D341Med (cell line): ENCODE data around the gene PTCD2.

Source experiments
- DNase-seq: peaks from one replicate; pipeline ENCODE4 v3.0.0; 2012; ENCODE audit warnings: low spot score

PTCD2 gene

GRCh38 chr5:72346398-72346797 is 26.2 kb downstream of the PTCD2 start:
- no peak for DNase-seq

GRCh38 chr5:72347801-72348308 is 27.7 kb downstream of the PTCD2 start:
- DNase-seq, result no peak

- no peak for DNase-seq
Observed at GRCh38 chr5:72351376-72351775, 31.2 kb downstream of the PTCD2 start.

- no peak for DNase-seq
Observed at GRCh38 chr5:72352616-72353015, 32.4 kb downstream of the PTCD2 start.

GRCh38 chr5:72353046-72353445 is 32.9 kb downstream of the PTCD2 start:
- DNase-seq, result no peak

GRCh38 chr5:72355706-72356299 is 35.6 kb downstream of the PTCD2 start:
- DNase-seq, result peak; percentile 72

- no peak for DNase-seq
Observed at GRCh38 chr5:72356361-72356760, 36.2 kb downstream of the PTCD2 start.

GRCh38 chr5:72358925-72359324 is 38.8 kb downstream of the PTCD2 start:
- DNase-seq, result no peak

GRCh38 chr5:72359886-72360285 is 39.7 kb downstream of the PTCD2 start:
- no peak for DNase-seq

GRCh38 chr5:72363166-72363802 is 43.1 kb downstream of the PTCD2 start:
- no peak for DNase-seq

- no peak for DNase-seq
Observed at GRCh38 chr5:72364171-72364570, 44.0 kb downstream of the PTCD2 start.

- no peak for DNase-seq
Observed at GRCh38 chr5:72364951-72365350, 44.8 kb downstream of the PTCD2 start.

- peak; percentile 60 for DNase-seq
Observed at GRCh38 chr5:72366324-72366976, 46.3 kb downstream of the PTCD2 start.

GRCh38 chr5:72368271-72368670 is 48.1 kb downstream of the PTCD2 start:
- no peak for DNase-seq

GRCh38 chr5:72369301-72369700 is 49.1 kb downstream of the PTCD2 start:
- DNase-seq, result no peak

- DNase-seq, result no peak
Observed at GRCh38 chr5:72369711-72370110, 49.5 kb downstream of the PTCD2 start.

- DNase-seq, result no peak
Observed at GRCh38 chr5:72372331-72372730, 52.2 kb downstream of the PTCD2 start.

GRCh38 chr5:72372923-72373322 is 52.8 kb downstream of the PTCD2 start:
- no peak for DNase-seq

GRCh38 chr5:72374844-72375243 is 54.7 kb downstream of the PTCD2 start:
- no peak for DNase-seq

GRCh38 chr5:72376381-72376780 is 56.2 kb downstream of the PTCD2 start:
- DNase-seq, result no peak

GRCh38 chr5:72377910-72378638 is 57.9 kb downstream of the PTCD2 start:
- peak; percentile 74 for DNase-seq

GRCh38 chr5:72378639-72379289 is 58.6 kb downstream of the PTCD2 start:
- DNase-seq, result no peak
